Panc1 (cell line): Measurements from ENCODE around the gene INPP1.

Source experiments
- CTCF ChIP-seq: fragments of 450-650 bp; IDR thresholded peaks from 2 replicates; pipeline ENCODE4 v1.5.1; 2017; ENCODE audit warnings: mild to moderate bottlenecking
- POLR2AphosphoS5 ChIP-seq: IDR thresholded peaks from 2 replicates; pipeline ENCODE4 v1.6.1; 2012; ENCODE audit warnings: mild to moderate bottlenecking, low read depth, low read length, moderate library complexity
- REST ChIP-seq, 2 experiments: IDR thresholded peaks; 2 replicates each; pipeline ENCODE4 v1.6.1; 2011 to 2012; ENCODE audit warnings: low read depth in 2 of 2, control low read depth in 1 of 2, low read length in 1 of 2, mild to moderate bottlenecking in 1 of 2, moderate library complexity in 1 of 2; ENCODE audit not compliant: insufficient read depth in 1 of 2
- SIN3A ChIP-seq: IDR thresholded peaks from 2 replicates; pipeline ENCODE4 v1.6.1; 2012; ENCODE audit warnings: low read depth, mild to moderate bottlenecking, low read length, moderate library complexity, borderline replicate concordance; ENCODE audit not compliant: insufficient read depth

- TF ChIP-seq POLR2AphosphoS5 (no peak), CTCF (no peak), REST (IDR thresholded peaks at IDR 0.05; ENCODE audit: insufficient read depth in 1 of 2, low read depth in 2 of 2, low read length in 1 of 2) (no peak), SIN3A (no peak)
Measured at GRCh38 chr2:190311893-190312634, 31.3 kb upstream of the INPP1 start.
